ENCODE measurements around the gene SHC1. TPM values are rescaled to one million over a fixed set of nuclear protein-coding genes. Genes with fewer than 3 reads are reported as not detected.

The SHC1 gene
- total and polyA plus RNA-seq, 2 donors from 2014 or later, result 43.8 to 153 TPM

DNA sequence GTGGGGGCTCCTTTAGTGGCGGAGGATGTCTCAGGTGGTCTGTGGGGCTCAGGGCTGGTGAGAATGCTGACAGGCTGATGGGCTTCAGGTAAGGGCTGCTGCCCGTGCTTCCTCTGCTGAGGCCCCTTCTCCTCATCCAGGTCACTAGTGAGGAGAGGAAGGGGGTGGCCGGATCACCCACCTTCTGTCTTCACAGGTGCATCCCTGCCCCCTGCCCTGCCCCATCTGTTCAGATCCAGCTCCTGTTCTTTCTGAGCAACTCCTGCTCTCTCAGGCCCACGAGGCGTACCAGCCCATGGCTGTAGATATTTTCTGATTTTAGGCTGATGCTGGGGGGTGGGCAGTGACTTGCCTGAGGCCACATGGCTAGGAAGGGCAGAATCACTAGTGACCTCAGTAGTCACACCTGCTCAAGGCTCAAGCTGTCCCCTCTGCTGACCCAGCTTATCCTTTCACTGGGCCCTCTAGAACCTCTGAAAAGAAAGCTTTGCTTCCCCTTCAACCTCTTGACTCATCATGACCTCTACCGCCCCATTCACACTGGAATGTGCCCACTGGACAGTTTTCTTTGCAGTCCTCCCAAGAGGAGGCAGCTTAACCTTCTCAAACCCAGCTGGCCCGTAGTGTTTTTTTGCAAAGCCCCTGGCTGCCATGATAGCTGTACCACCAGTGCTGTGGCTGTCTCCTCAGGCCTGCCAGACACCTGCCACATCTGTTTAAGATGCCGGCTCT lies 48.2 kb upstream of the SHC1 start:
- FAIRE-seq (no peak), DNase-seq (peak in 1 of 5 donors; percentile 67)
- H3K27ac ChIP-seq (ENCODE audit: low read depth in 2 of 2, low read length in 2 of 2), result no peak overlapping the region
- no peaks in the 10 kb centered on the region for H3K9me3 ChIP-seq (ENCODE audit: control insufficient read depth in 2 of 3, insufficient read depth in 1 of 3, low read length in 3 of 3)
- TF ChIP-seq, protein P1, sequence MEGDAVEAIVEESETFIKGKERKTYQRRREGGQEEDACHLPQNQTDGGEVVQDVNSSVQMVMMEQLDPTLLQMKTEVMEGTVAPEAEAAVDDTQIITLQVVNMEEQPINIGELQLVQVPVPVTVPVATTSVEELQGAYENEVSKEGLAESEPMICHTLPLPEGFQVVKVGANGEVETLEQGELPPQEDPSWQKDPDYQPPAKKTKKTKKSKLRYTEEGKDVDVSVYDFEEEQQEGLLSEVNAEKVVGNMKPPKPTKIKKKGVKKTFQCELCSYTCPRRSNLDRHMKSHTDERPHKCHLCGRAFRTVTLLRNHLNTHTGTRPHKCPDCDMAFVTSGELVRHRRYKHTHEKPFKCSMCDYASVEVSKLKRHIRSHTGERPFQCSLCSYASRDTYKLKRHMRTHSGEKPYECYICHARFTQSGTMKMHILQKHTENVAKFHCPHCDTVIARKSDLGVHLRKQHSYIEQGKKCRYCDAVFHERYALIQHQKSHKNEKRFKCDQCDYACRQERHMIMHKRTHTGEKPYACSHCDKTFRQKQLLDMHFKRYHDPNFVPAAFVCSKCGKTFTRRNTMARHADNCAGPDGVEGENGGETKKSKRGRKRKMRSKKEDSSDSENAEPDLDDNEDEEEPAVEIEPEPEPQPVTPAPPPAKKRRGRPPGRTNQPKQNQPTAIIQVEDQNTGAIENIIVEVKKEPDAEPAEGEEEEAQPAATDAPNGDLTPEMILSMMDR (IDR thresholded peaks at IDR 0.05; ENCODE audit: borderline replicate concordance, extremely low read depth, insufficient read depth), result no peak
- no peak overlapping the region for H3K4me3 ChIP-seq (ENCODE audit: low read length in 3 of 3)
- H3K4me1 ChIP-seq (ENCODE audit: control insufficient read depth in 2 of 3, insufficient read depth in 2 of 3, low read depth in 1 of 3, low read length in 3 of 3), result peaks cover 0 to 17% (median 4%) of the 10 kb centered on the region in 3 donors
- H3K9ac ChIP-seq (ENCODE audit: low read length in 3 of 3), result no peak overlapping the region
- no peaks in the 10 kb centered on the region for H3K27me3 ChIP-seq (ENCODE audit: control insufficient read depth, insufficient read depth, low read length)
- H3K36me3 ChIP-seq (ENCODE audit: control insufficient read depth in 2 of 3, insufficient read depth in 3 of 3, low read length in 3 of 3), result no peaks in the 10 kb centered on the region
- intact Hi-C loops (cut with DNase I), result no loop called here

DNA sequence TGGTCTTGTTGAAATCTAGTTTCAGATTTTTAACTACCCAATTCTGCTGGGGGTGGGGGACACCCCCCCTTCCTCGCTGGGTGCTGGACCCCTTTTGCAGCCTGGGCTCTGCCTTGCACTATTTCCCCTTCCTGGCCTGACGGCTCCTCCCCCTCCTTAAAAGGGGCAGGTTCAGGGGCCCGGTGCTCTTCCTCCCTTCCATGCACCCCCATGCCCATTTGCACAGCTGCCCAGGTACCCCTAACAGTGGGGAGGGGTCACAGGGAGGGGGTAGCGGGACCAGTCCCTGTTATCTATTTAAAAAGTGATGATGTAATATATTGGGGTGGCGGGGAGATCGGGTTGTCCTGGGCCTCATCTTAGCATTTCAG lies 47.4 kb upstream of the SHC1 start:
- H3K27me3 ChIP-seq (ENCODE audit: control insufficient read depth, insufficient read depth, low read length), result no peaks in the 10 kb centered on the region
- peak overlapping the region in 2 of 3 donors; percentile 37 to 42 for H3K4me3 ChIP-seq (ENCODE audit: low read length in 3 of 3)
- peak overlapping the region in 1 of 2 donors; percentile 83 for H3K27ac ChIP-seq (ENCODE audit: low read depth in 2 of 2, low read length in 2 of 2)
- FAIRE-seq (no peak), DNase-seq (peak in 2 of 5 donors; percentile 67 to 69)
- H3K9me3 ChIP-seq (ENCODE audit: control insufficient read depth in 2 of 3, insufficient read depth in 1 of 3, low read length in 3 of 3), result no peaks in the 10 kb centered on the region
- intact Hi-C loops (cut with DNase I), result no loop called here
- peaks cover 0 to 22% (median 4%) of the 10 kb centered on the region in 3 donors for H3K4me1 ChIP-seq (ENCODE audit: control insufficient read depth in 2 of 3, insufficient read depth in 2 of 3, low read depth in 1 of 3, low read length in 3 of 3)
- no peaks in the 10 kb centered on the region for H3K36me3 ChIP-seq (ENCODE audit: control insufficient read depth in 2 of 3, insufficient read depth in 3 of 3, low read length in 3 of 3)
- TF ChIP-seq, protein P1 (IDR thresholded peaks at IDR 0.05; ENCODE audit: borderline replicate concordance, extremely low read depth, insufficient read depth), result no peak
- H3K9ac ChIP-seq (ENCODE audit: low read length in 3 of 3), result peak overlapping the region in 2 of 3 donors; percentile 32 to 58

DNA sequence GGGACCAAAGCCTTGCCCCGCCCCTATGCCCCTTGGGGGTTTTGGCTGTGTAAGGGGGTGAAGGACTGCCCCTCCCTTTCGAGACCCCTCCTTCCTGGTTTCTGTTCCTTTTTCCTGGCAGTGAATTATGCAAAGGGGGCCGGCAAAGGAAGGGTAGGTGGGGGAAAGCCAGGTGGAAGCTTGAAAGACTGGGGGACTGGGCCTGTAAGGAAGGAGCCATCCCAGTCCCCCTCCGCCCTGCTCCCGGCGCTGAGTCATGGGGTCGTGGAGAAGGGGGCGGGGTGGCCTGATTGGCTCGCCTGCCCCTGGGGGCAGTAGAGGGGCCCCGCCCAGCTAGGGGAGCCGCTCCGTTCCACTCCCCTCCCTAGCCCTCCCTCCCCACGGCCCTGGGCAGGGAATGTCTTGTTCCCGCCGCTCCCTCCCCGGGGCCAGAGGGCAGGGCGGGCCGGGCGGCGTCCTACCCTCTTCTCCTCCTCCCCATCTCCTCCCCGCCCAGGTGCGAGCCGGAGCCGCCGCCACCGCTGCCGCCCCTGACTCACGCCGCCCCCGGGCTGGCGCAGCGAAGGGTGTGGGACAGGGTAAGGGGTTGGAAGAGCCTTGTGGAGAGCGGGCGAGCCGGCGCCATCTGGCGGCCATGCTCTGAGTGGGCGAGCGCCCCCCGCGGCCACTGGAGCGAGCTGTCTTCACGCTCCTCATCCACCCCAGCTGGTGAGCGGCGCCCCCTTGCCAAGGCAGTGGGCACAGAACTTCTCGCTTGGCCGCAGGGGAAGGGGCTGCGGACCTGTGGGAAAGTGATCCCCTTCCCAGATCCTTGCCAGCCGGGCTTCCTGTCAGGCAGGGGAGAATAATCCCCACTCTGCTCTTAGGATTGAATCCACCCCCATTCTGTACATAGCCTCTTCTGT lies 46.7 kb upstream of the SHC1 start:
- Histone ChIP-seq H3K9me3 (ENCODE audit: control insufficient read depth in 2 of 3, insufficient read depth in 1 of 3, low read length in 3 of 3) (no peaks in the 10 kb centered on the region), H3K36me3 (ENCODE audit: control insufficient read depth in 2 of 3, insufficient read depth in 3 of 3, low read length in 3 of 3) (no peaks in the 10 kb centered on the region), H3K9ac (ENCODE audit: low read length in 3 of 3) (peak overlapping the region in 2 of 3 donors; percentile 32 to 58), H3K4me3 (ENCODE audit: low read length in 3 of 3) (peak overlapping the region in 2 of 3 donors; percentile 37 to 42), H3K27me3 (ENCODE audit: control insufficient read depth, insufficient read depth, low read length) (no peaks in the 10 kb centered on the region), H3K27ac (ENCODE audit: low read depth in 2 of 2, low read length in 2 of 2) (peak overlapping the region; percentile 41 to 83), H3K4me1 (ENCODE audit: control insufficient read depth in 2 of 3, insufficient read depth in 2 of 3, low read depth in 1 of 3, low read length in 3 of 3) (peaks cover 0 to 28% (median 9%) of the 10 kb centered on the region in 3 donors)
- FAIRE-seq, result no peak
- TF ChIP-seq, protein P1 (IDR thresholded peaks at IDR 0.05; ENCODE audit: borderline replicate concordance, extremely low read depth, insufficient read depth), result peak; percentile 99
- DNase-seq, result peak; percentile 92 to 98 (median 95)
- intact Hi-C loops (cut with DNase I), result no loop called here
